Muscle of arm (tissue), 12 donors: ENCODE measurements around the gene FGF6. TPM values are rescaled to one million over a fixed set of nuclear protein-coding genes. Genes with fewer than 3 reads are reported as not detected.
"Not testable (repeated sequence)": the region's sequence is repeated elsewhere in the genome, so short reads cannot be mapped to it uniquely, and the experiment has no call there.

Source experiments
- DNase-seq: peaks from one replicate; pipeline ENCODE4 v3.0.0-alpha.2; 2013
- polyA plus RNA-seq, 12 donors: library from polyadenylated mRNA; unstranded; fragments of 120-200 nt; gene quantifications; one replicate each; pipeline ENCODE4 v1.2.1, GENCODE V29; 2013; ENCODE audit not compliant: insufficient read length in 12 of 12

FGF6 gene
- polyA plus RNA-seq, 12 donors: 12.8 to 49.3 (median 37.2) TPM; not detected in 1

DNA sequence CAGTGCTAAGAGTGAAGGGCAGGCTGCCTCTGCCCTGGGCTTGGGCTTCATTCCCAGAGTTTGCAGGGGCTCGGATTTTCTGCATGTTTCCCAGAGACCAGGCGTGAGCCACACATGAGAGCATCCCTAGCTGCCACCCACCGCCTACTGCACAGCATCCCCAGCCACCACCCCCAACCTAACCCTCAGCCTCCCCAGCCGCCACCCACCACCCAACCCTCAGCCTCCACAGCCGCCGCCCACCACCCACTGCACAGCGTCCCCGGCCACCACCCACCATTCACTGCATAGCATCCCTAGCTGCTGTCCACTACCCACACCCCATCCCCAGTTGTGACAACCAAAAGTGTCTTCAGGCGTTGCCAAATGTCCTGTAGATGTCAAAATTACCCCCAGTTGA, 22.6 kb downstream of the FGF6 start:
- DNase-seq: no peak

DNA sequence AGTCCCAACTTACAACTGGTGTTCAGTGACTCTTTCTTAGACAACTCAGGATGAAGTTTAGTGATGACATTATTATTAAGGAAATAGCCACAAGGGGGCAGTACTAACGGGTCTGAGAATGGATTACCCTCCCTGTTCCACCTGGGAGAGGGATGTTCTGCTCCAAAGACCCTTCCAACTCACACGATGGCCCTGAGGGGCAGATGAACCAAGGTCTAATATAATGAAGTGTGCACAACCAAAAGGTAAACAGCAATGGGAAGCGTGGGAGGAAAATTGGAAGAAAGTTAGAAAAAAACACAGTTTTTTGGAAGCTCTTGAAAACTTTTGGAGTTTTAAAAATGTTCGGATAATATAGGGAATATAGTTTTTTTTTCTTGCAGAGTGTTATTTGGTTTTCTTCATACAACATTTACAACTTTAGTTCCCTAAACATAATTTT, 24.0 kb downstream of the FGF6 start:
- DNase-seq: no peak

DNA sequence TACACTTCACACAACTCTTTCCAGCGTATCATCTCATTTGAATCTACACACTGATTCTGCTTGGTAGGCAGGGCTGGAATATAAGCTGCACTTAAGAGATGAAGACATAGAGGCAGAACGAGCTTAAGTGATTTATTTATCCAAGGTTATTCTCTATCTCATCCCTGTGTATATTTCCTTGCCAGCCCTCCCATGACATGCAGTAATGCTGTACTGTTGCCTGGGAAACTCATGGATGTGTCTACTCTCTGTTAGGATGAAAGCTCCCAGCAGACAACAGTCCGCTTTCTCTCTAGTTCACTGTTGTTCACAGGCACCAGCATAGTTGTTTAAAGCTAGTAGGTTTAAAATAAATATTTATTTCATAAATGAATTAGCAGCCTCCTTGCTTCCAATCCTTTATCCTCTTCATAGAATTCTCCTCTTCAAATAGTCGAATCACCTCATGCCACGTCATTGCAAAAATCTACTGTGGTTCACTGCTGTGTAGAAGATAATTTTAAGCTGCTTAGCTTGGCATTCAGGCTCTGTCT, 25.4 kb downstream of the FGF6 start:
- no peak for DNase-seq

DNA sequence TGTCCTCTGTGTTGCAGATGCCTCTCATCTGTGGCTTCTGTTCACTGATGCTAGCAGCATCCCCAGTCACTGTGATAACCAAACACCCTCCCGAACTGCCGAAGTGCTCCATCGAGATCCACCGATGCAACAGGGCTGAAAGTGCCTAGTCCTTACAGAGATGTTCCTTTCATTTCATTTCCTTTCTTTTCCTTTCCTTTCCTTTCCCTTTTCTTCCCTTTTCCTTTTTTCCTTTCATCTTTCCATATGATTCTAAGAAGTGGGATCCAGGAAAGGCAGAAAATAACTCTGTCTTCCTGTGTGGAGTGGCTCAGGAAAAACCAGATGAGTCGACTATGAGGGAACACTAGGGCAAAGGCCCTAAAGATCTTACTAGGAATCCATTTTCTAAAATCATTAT, 26.7 kb downstream of the FGF6 start:
- no peak for DNase-seq

DNA sequence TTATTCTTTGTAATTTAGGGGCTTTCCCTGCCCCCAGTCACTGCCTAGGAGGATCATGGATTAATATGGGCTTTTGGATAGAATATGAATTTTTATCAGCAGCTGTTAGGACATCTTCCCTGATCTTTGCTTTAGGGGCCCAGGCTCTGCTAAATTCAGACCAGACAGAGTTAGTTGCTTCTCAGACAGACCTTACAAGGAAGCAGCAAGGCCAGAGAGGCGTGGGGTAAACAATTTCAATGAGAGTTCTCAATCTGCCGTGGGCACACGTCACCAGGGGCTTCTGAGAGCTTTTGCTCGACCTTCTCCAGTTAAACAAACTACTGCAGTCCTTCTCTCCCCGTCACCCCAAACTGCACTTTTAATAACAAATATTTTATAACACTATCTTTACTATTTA, 27.7 kb downstream of the FGF6 start:
- no peak for DNase-seq

DNA sequence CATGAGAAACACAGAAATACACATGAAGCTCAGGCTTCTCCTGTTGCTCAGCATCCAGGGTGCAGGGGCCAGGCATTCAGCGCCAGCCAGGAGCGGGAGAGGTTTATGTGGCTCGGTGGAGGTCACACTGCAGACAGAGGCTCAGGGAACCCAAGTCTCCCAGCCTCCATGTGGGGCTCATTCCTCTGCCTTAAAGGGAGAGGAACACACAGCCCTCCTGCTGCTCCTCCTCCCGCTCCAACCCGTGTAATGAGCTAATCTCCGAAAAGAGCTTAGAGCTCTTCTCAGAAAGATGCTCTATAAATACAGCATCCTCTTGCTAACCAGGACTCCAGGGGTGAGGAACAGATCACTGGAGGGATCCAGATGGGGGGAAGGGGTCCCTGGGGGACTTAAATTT, 28.2 kb downstream of the FGF6 start:
- DNase-seq: no peak

DNA sequence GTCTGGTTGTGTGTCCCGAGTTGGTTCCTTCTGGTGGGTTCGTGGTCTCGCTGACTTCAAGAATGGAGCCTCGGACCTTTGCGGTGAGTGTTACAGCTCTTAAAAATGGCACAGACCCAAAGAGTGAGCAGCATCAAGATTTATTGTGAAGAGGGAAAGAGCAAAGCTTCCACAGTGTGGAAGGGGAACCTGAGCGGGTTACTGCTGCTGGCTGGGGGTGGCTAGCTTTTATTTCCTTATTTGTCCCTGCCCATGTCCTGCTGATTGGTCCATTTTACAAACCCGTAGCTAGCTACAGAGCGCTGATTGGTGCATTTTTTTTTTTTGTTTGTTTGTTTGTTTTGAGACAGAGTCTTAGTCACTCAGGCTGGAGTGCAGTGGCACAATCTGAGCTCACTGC, 29.3 kb downstream of the FGF6 start:
- DNase-seq: no peak

DNA sequence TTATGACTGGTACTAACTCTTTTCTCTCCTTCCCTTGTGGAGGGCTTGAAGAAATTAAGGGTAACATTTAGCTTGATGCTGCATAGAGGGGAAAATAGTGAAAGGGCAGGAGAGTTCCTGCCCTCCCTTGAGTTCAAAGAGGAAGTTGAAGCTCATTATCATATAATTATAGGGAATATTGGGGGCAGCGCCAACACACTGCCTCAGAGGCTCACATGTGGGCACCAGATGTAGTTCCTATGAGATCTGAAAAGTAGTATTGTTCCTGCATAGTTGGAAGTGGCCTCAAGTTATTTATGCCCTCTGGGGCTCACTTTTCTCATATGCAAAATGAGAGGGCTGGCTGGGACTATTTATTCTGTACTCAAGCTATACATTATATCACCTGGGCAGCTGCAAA, 33.1 kb downstream of the FGF6 start:
- DNase-seq: no peak

DNA sequence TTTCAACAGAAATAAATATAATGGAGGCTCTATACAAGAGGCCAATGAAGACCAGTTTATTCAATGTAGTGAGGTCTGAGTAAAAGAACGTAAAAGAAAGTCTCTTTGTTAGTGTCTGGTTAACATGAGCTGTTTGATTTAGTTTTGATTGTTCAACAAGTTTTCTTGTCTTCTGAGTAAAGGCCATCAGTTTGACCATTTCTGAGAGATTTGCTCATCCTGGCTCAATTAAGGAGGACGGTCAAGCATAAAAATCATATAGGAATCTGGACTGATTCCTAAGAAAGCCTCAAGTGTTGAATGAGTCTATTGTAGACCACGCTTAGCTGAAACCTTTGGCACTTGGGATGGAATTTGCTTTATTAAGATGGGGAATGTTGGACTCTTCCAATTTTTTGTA, 33.6 kb downstream of the FGF6 start:
- DNase-seq: no peak

DNA sequence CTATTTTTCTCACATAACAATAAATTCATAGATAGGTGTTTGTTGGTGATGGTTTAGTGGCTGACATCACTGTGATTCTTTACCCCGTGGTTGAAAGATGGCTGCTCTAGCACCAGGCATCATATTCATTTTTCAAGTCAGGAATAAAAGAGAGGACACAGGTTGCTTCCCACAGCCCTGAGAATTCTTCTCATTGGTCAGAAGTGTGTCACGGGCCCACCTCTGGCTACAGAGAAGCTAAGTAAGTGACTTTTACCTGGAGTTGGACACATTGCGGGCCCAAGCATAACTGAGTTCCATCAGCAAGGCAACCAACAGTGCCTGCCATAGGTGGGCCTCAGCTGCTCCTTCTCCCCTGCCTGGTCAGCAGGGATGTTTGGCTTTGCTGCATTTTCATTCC, 38.5 kb downstream of the FGF6 start:
- no peak for DNase-seq

DNA sequence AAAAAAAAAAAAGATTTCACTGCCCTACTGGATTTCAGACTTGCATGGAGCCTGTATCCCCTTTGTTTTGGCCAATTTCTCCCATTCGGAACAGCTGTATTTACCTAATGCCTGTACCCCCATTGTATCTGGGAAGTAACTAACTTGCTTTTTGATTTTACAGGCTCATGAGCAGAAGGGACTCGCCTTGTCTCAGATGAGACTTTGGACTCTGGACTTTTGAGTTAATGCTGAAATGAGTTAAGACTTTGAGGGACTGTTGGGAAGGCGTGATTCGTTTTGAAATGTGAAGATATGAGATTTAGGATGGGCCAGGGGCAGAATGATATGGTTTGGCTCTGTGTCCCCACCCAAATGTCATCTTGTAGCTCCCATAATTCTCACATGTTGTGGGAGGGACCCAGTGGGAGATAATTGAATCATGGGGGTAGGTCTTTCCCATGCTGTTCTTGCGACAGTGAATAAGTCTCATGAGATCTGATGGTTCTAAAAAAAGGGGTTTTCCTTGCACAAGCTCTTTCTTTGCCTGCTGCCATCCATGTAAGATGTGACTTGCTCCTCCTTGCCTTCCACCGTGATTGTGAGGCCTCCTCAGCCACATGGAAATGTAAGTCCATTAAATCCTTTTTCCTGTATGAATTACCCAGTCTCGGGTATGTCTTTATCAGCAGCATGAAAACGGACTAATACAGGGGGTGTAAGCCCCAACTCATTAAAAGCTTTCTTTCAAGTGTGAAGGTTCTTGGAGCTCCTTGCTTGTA, 40.6 kb downstream of the FGF6 start:
- DNase-seq: not testable (repeated sequence)

DNA sequence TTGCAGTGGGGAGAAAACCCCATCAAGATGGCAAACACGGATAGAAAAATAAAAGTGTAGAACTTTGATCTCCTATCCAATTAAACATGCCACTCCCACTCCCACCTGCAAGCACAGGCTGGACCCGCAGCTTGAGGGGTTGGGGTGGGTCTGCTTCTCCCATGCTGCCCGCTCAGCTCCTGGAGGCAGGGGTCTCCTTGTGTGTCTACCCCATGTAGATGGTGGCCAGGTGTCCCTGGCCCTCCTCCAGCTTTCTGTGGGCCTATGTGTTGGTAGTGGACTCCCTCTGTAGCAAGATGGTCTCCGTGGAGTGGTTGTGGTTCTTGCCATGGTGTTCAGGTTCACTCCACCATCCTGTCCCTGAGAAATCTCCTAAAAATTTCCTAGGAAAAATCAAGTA, 42.6 kb downstream of the FGF6 start:
- DNase-seq: no peak

DNA sequence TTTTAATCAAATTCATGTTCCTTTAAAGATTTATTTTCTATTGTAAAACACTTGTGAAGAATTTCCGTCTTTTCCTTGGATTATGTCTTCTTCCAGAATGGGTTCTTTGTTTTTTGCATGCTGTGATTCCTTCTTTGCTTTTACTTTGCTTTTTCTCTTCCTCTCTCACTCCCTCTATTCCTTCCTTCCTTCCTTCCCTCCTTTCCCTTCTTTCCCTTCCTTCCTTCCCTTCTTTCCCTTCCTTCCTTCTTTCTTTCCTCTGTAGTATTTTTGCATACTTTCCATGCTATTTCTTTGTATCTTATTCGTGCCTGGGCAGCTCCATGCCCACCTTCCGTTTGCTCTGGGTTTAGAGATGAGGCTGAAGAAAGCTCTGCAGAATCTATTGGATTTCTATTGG, 44.5 kb downstream of the FGF6 start:
- DNase-seq: no peak

DNA sequence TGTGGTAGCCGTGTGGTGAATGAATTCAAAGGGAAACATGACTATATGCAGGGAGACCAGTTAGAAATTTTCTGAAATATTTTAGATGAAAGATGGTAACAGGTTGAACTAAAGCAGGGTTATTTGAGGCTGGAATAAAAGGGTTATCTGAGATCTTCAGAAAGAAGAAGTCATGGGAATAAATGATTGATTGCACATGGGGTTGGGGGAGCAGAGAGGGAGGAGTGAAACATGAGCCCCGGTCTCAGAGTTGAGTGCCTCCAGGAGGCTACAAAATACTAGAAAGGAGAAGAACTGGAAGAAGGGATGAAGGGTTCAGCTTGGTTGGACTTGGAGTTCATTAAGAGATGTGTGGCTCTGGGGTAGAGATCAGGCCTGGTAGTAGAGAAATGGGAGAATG, 49.8 kb downstream of the FGF6 start:
- no peak for DNase-seq

DNA sequence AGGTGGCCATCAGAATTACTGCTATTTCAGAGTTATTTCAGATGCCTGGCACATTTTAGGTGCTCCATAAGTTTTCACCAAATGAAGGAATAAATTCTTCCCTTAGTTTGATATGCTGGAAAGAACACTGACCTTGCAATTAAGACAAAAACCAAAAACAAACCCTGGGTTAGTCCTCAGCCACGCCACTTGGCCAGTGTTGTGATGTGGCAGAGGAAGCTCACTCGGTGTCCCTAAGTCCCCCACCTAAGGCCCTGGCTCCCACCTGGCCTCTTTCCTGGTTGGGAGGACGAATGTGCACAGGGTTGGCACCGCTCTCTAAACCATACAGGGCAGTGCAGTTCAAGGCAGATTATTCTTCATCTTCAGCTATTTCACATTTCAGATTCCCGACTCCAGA, 52.4 kb downstream of the FGF6 start:
- no peak for DNase-seq

DNA sequence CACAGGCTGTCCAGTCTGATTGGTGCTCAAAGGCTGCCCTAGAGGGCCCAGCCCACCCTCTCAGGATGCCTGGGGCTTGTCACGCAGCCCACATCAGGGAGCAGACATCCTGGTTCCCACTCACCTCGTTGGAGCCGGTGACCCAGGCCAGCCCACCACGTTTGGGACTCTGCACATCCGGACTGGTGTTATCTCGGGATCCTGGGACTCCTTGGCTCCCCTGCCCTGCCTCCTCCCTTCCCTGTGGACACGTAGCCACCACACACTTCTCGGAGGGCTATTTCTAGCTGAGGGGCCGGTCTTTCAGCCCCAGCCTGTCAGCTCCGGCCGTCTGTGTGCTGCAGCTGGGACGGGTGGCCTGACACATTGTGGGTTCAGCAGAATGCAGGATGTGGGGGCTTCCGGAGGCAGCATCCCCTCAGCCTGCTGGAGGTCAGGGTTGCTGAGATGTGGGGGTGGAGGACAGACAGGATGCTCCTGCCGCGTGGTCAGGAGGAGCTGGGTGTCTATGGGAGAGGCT, 53.3 kb downstream of the FGF6 start:
- no peak for DNase-seq

DNA sequence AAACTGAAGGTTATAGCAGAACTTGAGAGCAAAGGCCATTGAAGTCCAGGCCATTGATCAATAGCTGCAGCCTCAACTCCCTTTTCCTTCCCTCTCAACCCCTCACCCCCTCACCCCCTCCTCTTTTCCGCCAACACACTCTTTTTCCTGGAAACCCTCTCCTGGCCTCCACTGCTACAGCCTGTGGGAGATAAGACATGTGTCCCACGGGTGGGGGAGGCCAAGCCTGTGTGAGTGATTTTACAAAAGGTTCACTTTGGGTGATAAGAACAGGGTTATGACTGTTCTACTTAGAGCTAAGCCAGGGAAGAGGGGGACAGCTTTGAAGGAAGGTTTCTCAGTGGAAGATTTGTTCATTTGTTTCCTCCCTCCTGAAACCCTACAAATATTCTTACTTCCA, 57.0 kb downstream of the FGF6 start:
- DNase-seq: no peak

DNA sequence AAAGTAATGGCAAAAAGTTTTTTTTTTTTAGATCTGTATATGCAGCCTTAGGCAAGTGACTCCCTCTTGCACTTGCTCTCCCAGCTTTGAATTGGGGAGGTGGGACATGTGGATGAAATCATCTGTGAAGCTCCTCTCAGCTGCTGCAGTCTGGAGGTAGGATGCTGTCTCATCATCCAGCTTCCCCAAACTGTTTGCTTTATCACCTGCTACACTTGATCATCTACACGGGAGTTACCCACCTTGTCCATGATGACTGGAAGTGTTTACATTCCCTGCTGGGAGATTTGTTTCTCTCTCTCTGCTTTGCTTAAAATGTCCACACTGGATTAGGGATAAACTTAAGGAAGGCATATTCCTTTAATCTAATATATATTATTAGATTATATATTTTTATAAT, 57.6 kb downstream of the FGF6 start:
- no peak for DNase-seq

DNA sequence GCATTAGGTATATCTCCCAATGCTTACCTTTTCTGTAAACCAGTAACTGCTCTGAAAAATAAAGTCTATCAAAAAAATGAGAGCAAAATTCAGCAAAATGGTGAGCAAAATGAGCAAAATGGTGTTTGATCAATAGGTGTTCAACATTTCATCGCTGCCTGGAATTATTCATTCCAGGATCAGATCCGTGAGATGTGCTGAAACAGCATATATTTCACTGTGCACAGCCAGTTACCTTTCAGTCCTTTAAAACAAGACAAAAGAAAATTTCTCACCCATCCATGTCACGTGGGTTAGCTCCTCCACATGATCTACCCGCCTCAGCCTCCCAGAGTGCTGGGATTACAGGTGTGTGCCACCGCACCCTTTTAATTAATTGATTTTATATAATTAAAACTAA, 58.0 kb downstream of the FGF6 start:
- no peak for DNase-seq

DNA sequence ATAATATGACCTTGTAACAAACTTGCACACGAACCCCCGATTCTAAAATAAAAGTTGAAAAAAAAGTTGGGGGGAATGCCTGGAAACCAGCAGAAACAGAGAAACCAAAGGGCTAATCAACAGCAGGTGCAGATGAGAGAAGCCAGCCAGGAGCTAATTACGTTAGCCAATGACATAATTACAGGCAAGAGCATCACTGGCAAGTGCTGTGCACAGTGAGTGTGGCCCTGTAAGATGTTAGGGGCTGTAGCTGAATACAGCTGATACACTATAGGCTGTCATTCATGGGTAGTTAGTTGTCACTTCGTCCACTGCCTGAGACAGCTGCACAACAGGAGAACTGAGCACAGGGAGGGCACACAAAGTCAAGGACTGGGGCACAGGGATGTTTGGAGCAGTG, 58.8 kb downstream of the FGF6 start:
- DNase-seq: no peak
